Mononuclear cell (primary cell): ENCODE results near the gene XPO1. TPM values are rescaled to one million over a fixed set of nuclear protein-coding genes. Genes with fewer than 3 reads are reported as not detected.

ENCODE experiments used
- H3K27me3 ChIP-seq: 2 replicates; pipeline ENCODE4 v1.6.0; 2011; ENCODE audit warnings: low read length, control low read depth; ENCODE audit not compliant: insufficient read depth
- H3K4me1 ChIP-seq: 2 replicates; pipeline ENCODE4 v1.5.1; 2011; ENCODE audit warnings: mild to moderate bottlenecking, low read length, control low read depth; ENCODE audit not compliant: insufficient read depth
- H3K4me3 ChIP-seq: 2 replicates; pipeline ENCODE4 v1.5.1; 2011; ENCODE audit warnings: mild to moderate bottlenecking, low read length, moderate library complexity
- H3K9me3 ChIP-seq: 2 replicates; pipeline ENCODE4 v1.5.1; 2011; ENCODE audit warnings: low read depth, mild to moderate bottlenecking, control low read depth, low read length
- total RNA-seq: library from RNA; depleted of rRNA; stranded (reverse); fragments of >200 nt; gene quantifications from one replicate; pipeline ENCODE4 v1.2.3, GENCODE V29; 2012

XPO1 gene
- total RNA-seq, 1 donor, result 111 TPM

GRCh38 chr2:61437170-61437569 is 101.0 kb downstream of the XPO1 start:
- H3K27me3 ChIP-seq, result no peaks in the 10 kb centered on the region
- H3K4me1 ChIP-seq, result peaks cover 58% of the 10 kb centered on the region
- H3K9me3 ChIP-seq, result no peaks in the 10 kb centered on the region
- no peak overlapping the region for H3K4me3 ChIP-seq

GRCh38 chr2:61436092-61436491 is 102.1 kb downstream of the XPO1 start:
- no peaks in the 10 kb centered on the region for H3K27me3 ChIP-seq
- no peak overlapping the region for H3K4me3 ChIP-seq
- H3K9me3 ChIP-seq, result no peaks in the 10 kb centered on the region
- peaks cover 50% of the 10 kb centered on the region for H3K4me1 ChIP-seq

- H3K27me3 ChIP-seq, result no peaks in the 10 kb centered on the region
- peaks cover 48% of the 10 kb centered on the region for H3K4me1 ChIP-seq
- H3K4me3 ChIP-seq, result no peak overlapping the region
- no peaks in the 10 kb centered on the region for H3K9me3 ChIP-seq
Observed at GRCh38 chr2:61435291-61435690, 102.9 kb downstream of the XPO1 start.

DNA sequence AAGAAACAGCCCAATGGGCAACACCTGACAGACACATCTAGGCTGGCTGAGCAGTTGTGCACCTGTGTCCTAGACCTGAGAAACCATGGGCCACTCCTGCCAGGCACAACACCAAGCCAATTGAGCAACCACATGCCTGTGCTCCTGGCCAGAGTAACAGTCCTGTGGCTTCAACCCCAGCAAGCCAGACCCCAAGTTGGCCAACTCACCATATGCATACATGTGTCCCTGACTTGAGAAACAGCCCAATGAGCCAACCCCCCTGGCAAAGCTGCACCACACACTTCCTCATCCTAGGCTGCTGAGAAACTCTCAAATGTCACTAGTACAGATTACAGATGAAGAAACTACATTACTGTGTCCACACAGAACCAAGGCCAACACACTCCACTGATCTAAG is 103.8 kb downstream of the XPO1 start:
- no peaks in the 10 kb centered on the region for H3K9me3 ChIP-seq
- peaks cover 38% of the 10 kb centered on the region for H3K4me1 ChIP-seq
- H3K27me3 ChIP-seq, result no peaks in the 10 kb centered on the region
- H3K4me3 ChIP-seq, result no peak overlapping the region

GRCh38 chr2:61433606-61434005 is 104.5 kb downstream of the XPO1 start:
- no peak overlapping the region for H3K4me3 ChIP-seq
- H3K27me3 ChIP-seq, result no peaks in the 10 kb centered on the region
- H3K9me3 ChIP-seq, result no peaks in the 10 kb centered on the region
- H3K4me1 ChIP-seq, result peaks cover 38% of the 10 kb centered on the region

GRCh38 chr2:61432990-61433389 is 105.2 kb downstream of the XPO1 start:
- H3K9me3 ChIP-seq, result no peaks in the 10 kb centered on the region
- no peak overlapping the region for H3K4me3 ChIP-seq
- no peaks in the 10 kb centered on the region for H3K27me3 ChIP-seq
- H3K4me1 ChIP-seq, result peaks cover 41% of the 10 kb centered on the region

DNA sequence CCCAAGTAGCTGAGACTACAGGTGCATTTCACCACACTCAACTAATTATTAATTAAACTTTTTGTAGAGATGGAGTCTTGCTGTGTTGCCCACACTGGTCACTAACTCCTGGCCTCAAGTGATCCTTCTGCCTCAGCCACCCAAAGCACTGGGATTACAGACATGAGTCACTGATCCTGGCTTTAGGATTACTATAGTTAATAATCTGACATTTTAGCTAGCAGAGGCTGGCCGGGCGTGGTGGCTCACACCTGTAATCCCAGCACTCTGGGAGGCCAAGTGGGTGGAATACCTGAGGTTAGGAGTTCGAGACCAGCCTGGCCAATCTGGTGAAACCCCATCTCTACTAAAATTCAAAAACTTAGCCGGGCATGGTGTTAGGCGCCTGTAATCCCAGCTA is 106.8 kb downstream of the XPO1 start:
- Histone ChIP-seq H3K4me1 (peaks cover 43% of the 10 kb centered on the region), H3K27me3 (no peaks in the 10 kb centered on the region), H3K9me3 (no peaks in the 10 kb centered on the region), H3K4me3 (no peak overlapping the region)

Other genes starting within 250 kb of the XPO1 start
- 159 TPM for gene USP34, start 67.3 kb downstream of the XPO1 start, total RNA-seq